GM19372 (cell line): ENCODE data around the gene SAC3D1.

Source experiments
- ATAC-seq: cut with Tn5 transposase; IDR thresholded peaks from one replicate; pipeline ENCODE4 v1.9.1; 2021; ENCODE audit warnings: mild to moderate bottlenecking, low read depth, moderate library complexity; ENCODE audit not compliant: unreplicated experiment

Gene SAC3D1

GRCh38 chr11:65084598-65085375 lies 43.8 kb downstream of the SAC3D1 start:
- ATAC-seq, result no peak

DNA sequence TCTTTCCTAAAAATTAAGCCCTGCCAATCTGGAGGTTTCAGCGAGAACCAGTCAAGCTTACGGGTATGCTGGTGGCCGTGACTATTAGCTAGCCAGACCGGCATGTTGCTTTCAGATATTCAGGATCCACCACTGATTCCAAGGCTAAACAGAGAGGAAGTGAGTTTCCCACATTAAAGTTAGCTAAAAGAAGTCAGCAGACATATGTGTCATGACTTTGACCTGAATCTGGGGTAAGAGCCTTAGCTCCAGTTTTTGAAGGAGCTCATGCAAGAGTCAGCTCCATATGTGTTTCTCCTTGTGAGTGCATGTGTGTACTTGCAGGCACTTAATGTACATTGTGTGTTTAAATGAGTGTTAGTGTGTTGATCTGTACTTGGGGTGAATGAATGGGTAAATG lies 44.4 kb downstream of the SAC3D1 start:
- ATAC-seq, result no peak

- no peak for ATAC-seq
Measured at GRCh38 chr11:65086809-65087208, 45.8 kb downstream of the SAC3D1 start.

DNA sequence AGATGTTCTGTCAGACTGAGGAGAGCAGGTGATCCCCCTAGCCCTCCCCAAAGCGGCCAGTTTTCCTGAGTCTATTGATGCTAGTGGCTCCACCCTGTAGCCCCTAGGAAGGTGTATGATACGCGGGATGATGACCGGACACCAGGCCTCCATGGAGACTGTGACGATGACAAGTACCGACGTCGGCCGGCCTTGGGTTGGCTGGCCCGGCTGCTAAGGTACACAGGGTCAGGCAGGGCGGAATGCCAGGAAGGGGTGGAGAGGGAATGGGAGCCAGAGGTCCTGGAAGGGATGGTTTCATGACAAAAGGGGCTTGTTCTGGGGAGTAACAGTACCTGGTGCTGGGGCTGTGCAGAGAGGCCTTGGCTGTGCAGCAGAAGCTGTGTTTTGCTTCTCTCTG lies 46.2 kb downstream of the SAC3D1 start:
- ATAC-seq, result no peak

DNA sequence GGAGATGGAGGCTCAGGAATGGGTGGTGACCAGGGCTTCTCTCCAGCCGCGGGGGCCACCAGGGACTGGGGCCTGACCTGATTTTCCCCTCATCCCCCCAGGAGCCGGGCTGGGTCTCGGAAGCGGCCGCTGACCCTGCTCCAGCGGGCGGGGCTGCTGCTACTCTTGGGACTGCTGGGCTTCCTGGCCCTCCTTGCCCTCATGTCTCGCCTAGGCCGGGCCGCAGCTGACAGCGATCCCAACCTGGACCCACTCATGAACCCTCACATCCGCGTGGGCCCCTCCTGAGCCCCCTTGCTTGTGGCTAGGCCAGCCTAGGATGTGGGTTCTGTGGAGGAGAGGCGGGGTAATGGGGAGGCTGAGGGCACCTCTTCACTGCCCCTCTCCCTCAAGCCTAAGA lies 46.8 kb downstream of the SAC3D1 start:
- no peak for ATAC-seq

GRCh38 chr11:65089621-65090020 lies 48.6 kb downstream of the SAC3D1 start:
- no peak for ATAC-seq

DNA sequence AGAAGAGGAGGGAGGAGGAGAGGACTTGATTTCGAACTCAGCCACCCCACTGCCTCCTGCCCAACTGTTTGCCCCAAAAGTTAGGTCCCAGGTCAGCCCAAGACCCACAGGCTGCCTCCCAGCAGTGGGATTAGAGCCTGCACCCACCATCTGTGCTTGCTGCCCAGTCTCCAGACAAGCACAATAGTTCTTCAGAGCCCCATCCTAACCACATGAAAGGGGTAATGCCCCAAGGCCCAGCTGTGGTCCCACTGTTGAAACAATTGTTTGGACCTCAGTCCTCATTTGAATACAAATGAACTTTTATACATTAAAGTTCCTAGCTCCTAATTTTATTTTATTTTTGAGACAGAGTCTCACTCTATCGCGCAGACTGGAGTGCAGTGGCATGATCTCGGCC lies 49.6 kb downstream of the SAC3D1 start:
- no peak for ATAC-seq
